Spleen (tissue), 11 donors: ENCODE data around the gene GCHFR. TPM values are rescaled to one million over a fixed set of nuclear protein-coding genes. Genes with fewer than 3 reads are reported as not detected.

Experiments used
- DNase-seq: peaks from one replicate; pipeline ENCODE4 v3.0.0-alpha.2; 2020
- H3K27ac ChIP-seq, 8 donors: fragments of 200-600 bp; sonication (generic) in 7 of 8; 1 replicate in 4 of 8; 2 replicates in 4 of 8; pipeline versions ENCODE4 v1.5.0 to v1.8.0; 2016 to 2021; ENCODE audit warnings: inconsistent platforms in 4 of 8, mild to moderate bottlenecking in 4 of 8, moderate library complexity in 1 of 8
- H3K27me3 ChIP-seq, 7 donors: fragments of 200-600 bp; sonication (generic) in 6 of 7; replicated peaks in 1 of 7; 1 replicate in 4 of 7; 2 replicates in 3 of 7; pipeline versions ENCODE4 v1.5.0 to v1.8.0; 2016 to 2021; ENCODE audit warnings: inconsistent platforms in 3 of 7, mild to moderate bottlenecking in 1 of 7
- H3K36me3 ChIP-seq, 6 donors: fragments of 200-600 bp; sonication (generic) in 5 of 6; 1 replicate in 4 of 6; 2 replicates in 2 of 6; pipeline versions ENCODE4 v1.5.0 to v1.8.0; 2016 to 2021; ENCODE audit warnings: inconsistent platforms in 2 of 6
- H3K4me1 ChIP-seq, 6 donors: fragments of 200-600 bp; sonication (generic) in 5 of 6; 1 replicate in 3 of 6; 2 replicates in 3 of 6; pipeline versions ENCODE4 v1.5.0 to v1.8.0; 2016 to 2021; ENCODE audit warnings: inconsistent platforms in 3 of 6
- H3K4me3 ChIP-seq, 8 donors: fragments of 200-600 bp; sonication (generic) in 7 of 8; 1 replicate in 4 of 8; 2 replicates in 4 of 8; pipeline versions ENCODE4 v1.5.0 to v1.8.0; 2016 to 2021; ENCODE audit warnings: inconsistent platforms in 4 of 8, mild to moderate bottlenecking in 4 of 8, moderate library complexity in 2 of 8
- H3K9me3 ChIP-seq, 8 donors: fragments of 200-600 bp; sonication (generic) in 7 of 8; 1 replicate in 4 of 8; 2 replicates in 4 of 8; pipeline versions ENCODE4 v1.5.0 to v1.8.0; 2016 to 2021; ENCODE audit warnings: inconsistent platforms in 4 of 8
- CTCF ChIP-seq, 11 experiments: fragments of 200-600 bp in 7 of 11; fragments of 450-650 bp in 4 of 11; sonication (generic) in 4 of 11; IDR thresholded peaks in 8 of 11; conservative IDR thresholded peaks in 3 of 11; 1 replicate in 7 of 11; 2 replicates in 4 of 11; pipeline versions ENCODE4 v1.4.0 to v1.8.0; 2016 to 2021; ENCODE audit warnings: antibody characterized with exemption in 11 of 11, inconsistent platforms in 4 of 11, mild to moderate bottlenecking in 1 of 11
- POLR2A ChIP-seq, 3 donors: fragments of 450-650 bp; IDR thresholded peaks; one replicate each; pipeline ENCODE4 v1.5.1; 2017; ENCODE audit warnings: antibody characterized with exemption in 3 of 3, mild to moderate bottlenecking in 1 of 3
- POLR2AphosphoS5 ChIP-seq, 3 donors: sonication (generic); formaldehyde crosslinking; IDR thresholded peaks; one replicate each; pipeline ENCODE4 v1.5.1; 2017; ENCODE audit warnings: antibody characterized with exemption in 3 of 3
- WGBS, 5 donors: extraction: QIAGEN DNeasy Blood & Tissue Kit in 3 of 5; methylation state at CpG; one replicate each; pipeline versions ENCODE4 v1.1.5 to v1.1.7; 2013 to 2018; 5-methylcytosine and 5-hydroxymethylcytosine counted together
- intact Hi-C: fragments of 100-400 bp; cut with DNase I; formaldehyde crosslinking; loops from one replicate; pipeline ENCODE4 v1.15.0; 2023; ENCODE audit warnings: low total_unique reads
- polyA plus RNA-seq, 3 donors: library from polyadenylated mRNA; stranded (reverse); fragments of 200-250 nt; gene quantifications; one replicate each; pipeline ENCODE4 v1.2.1, GENCODE V29; 2013
- total RNA-seq, 7 donors: library from RNA; depleted of rRNA in 3 of 7; stranded (reverse); fragments of >200 nt in 3 of 7; fragmentation: NEBNext Ultra II Directional in 4 of 7; extraction: Animal tissue kit (Norgen Biotek cat#: 25700) in 4 of 7; gene quantifications; one replicate each; pipeline versions ENCODE4 v1.1.0 to v1.2.1, GENCODE V29; 2016 to 2021
- donor health status: healthy with polysubstance abuse.
- donor health status: DM: no; HTN: no; CAD: no; lungs with moderate emphysema.
- donor health status: DM: no; HTN: no; CAD: no.
- donor health status: Bipolar disorder and iron deficiency.
- donor health status: healthy.
- donor health status: DM: no; HTN: no; CAD: no.
- donor health status: DM: yes; HTN: yes; CAD: no.

GCHFR gene
- total and polyA plus RNA-seq, 10 donors, result 6.1 to 38.0 (median 16.0) TPM

GRCh38 chr15:40776537-40777141 lies 12.8 kb downstream of the GCHFR start:
- DNase-seq, result peak; percentile 79
- Histone ChIP-seq H3K27ac (no peak overlapping the region), H3K27me3 (no peaks in the 10 kb centered on the region), H3K36me3 (peaks cover 0 to 86% (median 80%) of the 10 kb centered on the region in 6 donors), H3K4me1 (peaks cover 0 to 18% (median 0%) of the 10 kb centered on the region in 6 donors), H3K4me3 (no peak overlapping the region), H3K9me3 (no peaks in the 10 kb centered on the region)
- TF ChIP-seq POLR2A (IDR thresholded peaks at IDR 0.05) (no peak), POLR2AphosphoS5 (IDR thresholded peaks at IDR 0.05) (no peak), CTCF (IDR thresholded peaks at IDR 0.05 in 8 of 11, conservative IDR thresholded peaks at IDR 0.05 in 3 of 11) (no peak)
- intact Hi-C loops, result no loop called here
- 79 to 89% (median 83%) methylated on average over 11 of the region's 11 CpGs for WGBS, 5 donors

- WGBS, 5 donors, result 54 to 63% (median 58%) methylated on average over 8 of the region's 8 CpGs
- no peaks in the 10 kb centered on the region for H3K9me3 ChIP-seq
- H3K27ac ChIP-seq, result no peak overlapping the region
- intact Hi-C loops, result loop anchor here (2.0 kb wide), 1 partner anchor 104 kb away; no protein-coding TSS in a partner anchor
- H3K36me3 ChIP-seq, result peaks cover 0 to 36% (median 23%) of the 10 kb centered on the region in 6 donors
- no peaks in the 10 kb centered on the region for H3K27me3 ChIP-seq
- peaks cover 0 to 30% (median 12%) of the 10 kb centered on the region in 6 donors for H3K4me1 ChIP-seq
- peak; percentile 56 to 89 (median 83) for TF ChIP-seq CTCF (IDR thresholded peaks at IDR 0.05 in 8 of 11, conservative IDR thresholded peaks at IDR 0.05 in 3 of 11)
- TF ChIP-seq POLR2A (IDR thresholded peaks at IDR 0.05), result no peak
- TF ChIP-seq POLR2AphosphoS5 (IDR thresholded peaks at IDR 0.05), result peak; percentile 28 to 71 (median 34)
- H3K4me3 ChIP-seq, result no peak overlapping the region
- peak; percentile 94 for DNase-seq
Observed at GRCh38 chr15:40782609-40783227, 18.9 kb downstream of the GCHFR start.

GRCh38 chr15:40785164-40785563 lies 21.3 kb downstream of the GCHFR start:
- 78 to 90% (median 84%) methylated on average over 3 of the region's 3 CpGs for WGBS, 5 donors
- H3K4me3 ChIP-seq, result no peak overlapping the region
- DNase-seq, result no peak
- peaks cover 0 to 11% (median 0%) of the 10 kb centered on the region in 6 donors for H3K36me3 ChIP-seq
- no peaks in the 10 kb centered on the region for H3K27me3 ChIP-seq
- no peak overlapping the region for H3K27ac ChIP-seq
- intact Hi-C loops, result no loop called here
- H3K4me1 ChIP-seq, result peaks cover 0 to 55% (median 23%) of the 10 kb centered on the region in 6 donors
- TF ChIP-seq CTCF (IDR thresholded peaks at IDR 0.05 in 8 of 11, conservative IDR thresholded peaks at IDR 0.05 in 3 of 11) (no peak), POLR2A (IDR thresholded peaks at IDR 0.05) (no peak), POLR2AphosphoS5 (IDR thresholded peaks at IDR 0.05) (no peak)
- no peaks in the 10 kb centered on the region for H3K9me3 ChIP-seq

GRCh38 chr15:40785814-40786213 lies 21.9 kb downstream of the GCHFR start:
- no peak for DNase-seq
- TF ChIP-seq POLR2AphosphoS5 (IDR thresholded peaks at IDR 0.05) (no peak), CTCF (IDR thresholded peaks at IDR 0.05 in 8 of 11, conservative IDR thresholded peaks at IDR 0.05 in 3 of 11) (no peak), POLR2A (IDR thresholded peaks at IDR 0.05) (no peak)
- 91 to 99% (median 97%) methylated on average over 2 of the region's 2 CpGs for WGBS, 5 donors
- Histone ChIP-seq H3K9me3 (no peaks in the 10 kb centered on the region), H3K27ac (no peak overlapping the region), H3K4me1 (peaks cover 0 to 58% (median 23%) of the 10 kb centered on the region in 6 donors), H3K4me3 (no peak overlapping the region), H3K27me3 (no peaks in the 10 kb centered on the region), H3K36me3 (peaks cover 0 to 17% (median 2%) of the 10 kb centered on the region in 6 donors)
- intact Hi-C loops, result no loop called here
